Measurements from ENCODE around the gene CADPS.

Gene CADPS

DNA sequence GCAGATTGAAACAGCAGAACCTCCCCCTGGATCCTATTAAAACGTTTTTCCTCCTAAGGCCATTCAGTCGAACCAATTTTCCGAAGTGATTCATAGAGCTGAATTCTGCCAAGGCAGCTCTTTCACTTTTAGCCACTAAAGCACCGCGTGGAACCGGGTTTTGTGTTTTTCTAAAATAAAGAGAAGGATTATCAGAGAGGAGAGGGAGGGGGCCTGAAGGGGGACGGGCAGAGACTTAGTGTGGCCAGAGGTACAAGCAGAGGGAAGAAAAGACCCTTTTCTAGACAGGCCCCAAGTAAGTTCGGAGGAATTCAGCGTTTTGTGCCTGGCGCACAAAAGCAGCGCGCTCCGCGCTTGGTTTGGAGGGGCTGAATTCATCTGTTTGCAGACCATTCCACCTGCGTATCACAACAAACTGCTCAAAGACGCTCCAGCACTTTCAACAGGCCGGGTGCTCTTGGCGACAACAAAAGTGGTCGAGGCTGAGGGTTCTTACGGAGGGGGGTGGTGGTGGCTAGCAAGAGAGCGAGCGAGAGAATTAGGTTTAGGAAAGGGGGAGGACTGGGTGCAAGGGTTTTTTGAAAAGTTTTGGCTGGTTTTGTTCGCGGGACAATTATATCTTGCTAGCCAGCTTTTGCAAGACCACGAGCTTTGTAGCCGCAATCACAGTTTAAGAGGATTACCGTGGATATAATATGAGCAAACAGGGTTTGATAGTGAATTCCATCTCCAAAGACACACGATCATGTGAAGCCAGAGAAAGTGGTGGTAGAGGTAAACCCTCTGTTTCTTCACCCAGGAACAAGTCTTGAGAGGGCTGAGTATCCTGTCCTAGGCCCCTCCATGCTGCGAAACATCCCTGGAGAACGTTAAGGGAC lies 500.6 kb downstream of the CADPS start:
- ATAC-seq = peak; percentile 18; the same call in 1 of the 3 replicates
- TF ChIP-seq, protein P1, sequence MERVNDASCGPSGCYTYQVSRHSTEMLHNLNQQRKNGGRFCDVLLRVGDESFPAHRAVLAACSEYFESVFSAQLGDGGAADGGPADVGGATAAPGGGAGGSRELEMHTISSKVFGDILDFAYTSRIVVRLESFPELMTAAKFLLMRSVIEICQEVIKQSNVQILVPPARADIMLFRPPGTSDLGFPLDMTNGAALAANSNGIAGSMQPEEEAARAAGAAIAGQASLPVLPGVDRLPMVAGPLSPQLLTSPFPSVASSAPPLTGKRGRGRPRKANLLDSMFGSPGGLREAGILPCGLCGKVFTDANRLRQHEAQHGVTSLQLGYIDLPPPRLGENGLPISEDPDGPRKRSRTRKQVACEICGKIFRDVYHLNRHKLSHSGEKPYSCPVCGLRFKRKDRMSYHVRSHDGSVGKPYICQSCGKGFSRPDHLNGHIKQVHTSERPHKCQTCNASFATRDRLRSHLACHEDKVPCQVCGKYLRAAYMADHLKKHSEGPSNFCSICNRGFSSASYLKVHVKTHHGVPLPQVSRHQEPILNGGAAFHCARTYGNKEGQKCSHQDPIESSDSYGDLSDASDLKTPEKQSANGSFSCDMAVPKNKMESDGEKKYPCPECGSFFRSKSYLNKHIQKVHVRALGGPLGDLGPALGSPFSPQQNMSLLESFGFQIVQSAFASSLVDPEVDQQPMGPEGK (CRISPR knock-in tag; IDR thresholded peaks at IDR 0.05; ENCODE audit: borderline replicate concordance) = no peak
- TF ChIP-seq TOX (CRISPR knock-in tag; IDR thresholded peaks at IDR 0.05; ENCODE audit: borderline replicate concordance) (no peak), ISL1 (CRISPR knock-in tag; IDR thresholded peaks at IDR 0.05) (no peak), ESRRG (CRISPR knock-in tag; IDR thresholded peaks at IDR 0.05) (no peak), OSR1 (CRISPR knock-in tag; IDR thresholded peaks at IDR 0.05) (no peak), ARNTL (CRISPR knock-in tag; IDR thresholded peaks at IDR 0.05; ENCODE audit: borderline replicate concordance, low read depth) (no peak), ZNF8 (CRISPR knock-in tag; IDR thresholded peaks at IDR 0.05) (no peak), RARB (CRISPR knock-in tag; IDR thresholded peaks at IDR 0.05) (no peak), BACH2 (CRISPR knock-in tag; IDR thresholded peaks at IDR 0.05; ENCODE audit: borderline replicate concordance) (no peak)
- TF ChIP-seq, protein P2, sequence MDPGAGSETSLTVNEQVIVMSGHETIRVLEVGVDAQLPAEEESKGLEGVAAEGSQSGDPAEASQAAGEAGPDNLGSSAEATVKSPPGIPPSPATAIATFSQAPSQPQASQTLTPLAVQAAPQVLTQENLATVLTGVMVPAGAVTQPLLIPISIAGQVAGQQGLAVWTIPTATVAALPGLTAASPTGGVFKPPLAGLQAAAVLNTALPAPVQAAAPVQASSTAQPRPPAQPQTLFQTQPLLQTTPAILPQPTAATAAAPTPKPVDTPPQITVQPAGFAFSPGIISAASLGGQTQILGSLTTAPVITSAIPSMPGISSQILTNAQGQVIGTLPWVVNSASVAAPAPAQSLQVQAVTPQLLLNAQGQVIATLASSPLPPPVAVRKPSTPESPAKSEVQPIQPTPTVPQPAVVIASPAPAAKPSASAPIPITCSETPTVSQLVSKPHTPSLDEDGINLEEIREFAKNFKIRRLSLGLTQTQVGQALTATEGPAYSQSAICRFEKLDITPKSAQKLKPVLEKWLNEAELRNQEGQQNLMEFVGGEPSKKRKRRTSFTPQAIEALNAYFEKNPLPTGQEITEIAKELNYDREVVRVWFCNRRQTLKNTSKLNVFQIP (CRISPR knock-in tag; IDR thresholded peaks at IDR 0.05; ENCODE audit: borderline replicate concordance, low read depth) = no peak
- TF ChIP-seq, protein P3, sequence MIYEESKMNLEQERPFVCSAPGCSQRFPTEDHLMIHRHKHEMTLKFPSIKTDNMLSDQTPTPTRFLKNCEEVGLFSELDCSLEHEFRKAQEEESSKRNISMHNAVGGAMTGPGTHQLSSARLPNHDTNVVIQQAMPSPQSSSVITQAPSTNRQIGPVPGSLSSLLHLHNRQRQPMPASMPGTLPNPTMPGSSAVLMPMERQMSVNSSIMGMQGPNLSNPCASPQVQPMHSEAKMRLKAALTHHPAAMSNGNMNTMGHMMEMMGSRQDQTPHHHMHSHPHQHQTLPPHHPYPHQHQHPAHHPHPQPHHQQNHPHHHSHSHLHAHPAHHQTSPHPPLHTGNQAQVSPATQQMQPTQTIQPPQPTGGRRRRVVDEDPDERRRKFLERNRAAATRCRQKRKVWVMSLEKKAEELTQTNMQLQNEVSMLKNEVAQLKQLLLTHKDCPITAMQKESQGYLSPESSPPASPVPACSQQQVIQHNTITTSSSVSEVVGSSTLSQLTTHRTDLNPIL (CRISPR knock-in tag; IDR thresholded peaks at IDR 0.05; ENCODE audit: low read depth) = no peak

DNA sequence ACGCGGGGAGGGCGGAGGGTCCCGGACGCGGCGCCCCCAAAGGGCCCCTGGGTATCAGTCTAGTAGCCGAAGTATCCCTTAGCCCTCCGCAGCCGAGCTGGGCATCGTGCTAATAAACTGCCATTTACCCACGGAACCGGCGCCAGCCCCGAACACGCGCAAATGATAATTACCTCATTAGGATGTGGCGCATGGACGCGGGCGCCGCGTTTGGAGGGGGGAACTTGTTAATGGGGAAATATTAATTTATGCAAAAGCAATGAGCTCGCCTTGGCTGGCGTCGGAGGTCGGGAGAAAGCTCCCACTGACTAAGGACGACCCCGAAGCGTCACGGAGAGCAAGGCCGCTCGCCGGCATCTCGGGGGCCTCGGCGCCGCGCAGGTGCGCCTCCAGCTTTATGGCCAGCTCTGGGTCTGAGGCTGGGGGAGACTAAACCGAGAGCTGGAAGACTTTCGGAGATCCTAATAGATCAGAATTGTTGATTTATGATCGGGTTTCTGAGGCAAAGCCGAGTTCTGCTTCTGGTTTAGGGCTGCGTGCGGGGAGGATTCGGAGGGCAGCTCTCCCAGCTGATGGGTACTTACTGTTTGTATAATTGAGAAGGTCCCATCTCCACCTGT lies 501.4 kb downstream of the CADPS start:
- no peak for ATAC-seq
- TF ChIP-seq, protein P3 (CRISPR knock-in tag; IDR thresholded peaks at IDR 0.05; ENCODE audit: low read depth) = no peak
- TF ChIP-seq ZFP3 (CRISPR knock-in tag; IDR thresholded peaks at IDR 0.05) = no peak
- no peak for TF ChIP-seq PPARA (CRISPR knock-in tag; IDR thresholded peaks at IDR 0.05; ENCODE audit: borderline replicate concordance)
- no peak for TF ChIP-seq ZNF70 (CRISPR knock-in tag; IDR thresholded peaks at IDR 0.05)
- no peak for TF ChIP-seq CSDC2 (CRISPR knock-in tag; IDR thresholded peaks at IDR 0.05)
- TF ChIP-seq GLIS3 (CRISPR knock-in tag; IDR thresholded peaks at IDR 0.05) = no peak
- TF ChIP-seq ZNF565 (CRISPR knock-in tag; conservative IDR thresholded peaks at IDR 0.05; ENCODE audit: low read depth) = no peak
- no peak for TF ChIP-seq ISL1 (CRISPR knock-in tag; IDR thresholded peaks at IDR 0.05)
- no peak for TF ChIP-seq ZNF8 (CRISPR knock-in tag; IDR thresholded peaks at IDR 0.05)
- TF ChIP-seq, protein P4, sequence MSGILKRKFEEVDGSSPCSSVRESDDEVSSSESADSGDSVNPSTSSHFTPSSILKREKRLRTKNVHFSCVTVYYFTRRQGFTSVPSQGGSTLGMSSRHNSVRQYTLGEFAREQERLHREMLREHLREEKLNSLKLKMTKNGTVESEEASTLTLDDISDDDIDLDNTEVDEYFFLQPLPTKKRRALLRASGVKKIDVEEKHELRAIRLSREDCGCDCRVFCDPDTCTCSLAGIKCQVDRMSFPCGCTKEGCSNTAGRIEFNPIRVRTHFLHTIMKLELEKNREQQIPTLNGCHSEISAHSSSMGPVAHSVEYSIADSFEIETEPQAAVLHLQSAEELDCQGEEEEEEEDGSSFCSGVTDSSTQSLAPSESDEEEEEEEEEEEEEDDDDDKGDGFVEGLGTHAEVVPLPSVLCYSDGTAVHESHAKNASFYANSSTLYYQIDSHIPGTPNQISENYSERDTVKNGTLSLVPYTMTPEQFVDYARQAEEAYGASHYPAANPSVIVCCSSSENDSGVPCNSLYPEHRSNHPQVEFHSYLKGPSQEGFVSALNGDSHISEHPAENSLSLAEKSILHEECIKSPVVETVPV (CRISPR knock-in tag; IDR thresholded peaks at IDR 0.05) = no peak
- TF ChIP-seq ARNTL (CRISPR knock-in tag; IDR thresholded peaks at IDR 0.05; ENCODE audit: borderline replicate concordance, low read depth) = no peak
- no peak for TF ChIP-seq RARB (CRISPR knock-in tag; IDR thresholded peaks at IDR 0.05)
- TF ChIP-seq, protein P2 (CRISPR knock-in tag; IDR thresholded peaks at IDR 0.05; ENCODE audit: borderline replicate concordance, low read depth) = no peak
- TF ChIP-seq, protein P5, sequence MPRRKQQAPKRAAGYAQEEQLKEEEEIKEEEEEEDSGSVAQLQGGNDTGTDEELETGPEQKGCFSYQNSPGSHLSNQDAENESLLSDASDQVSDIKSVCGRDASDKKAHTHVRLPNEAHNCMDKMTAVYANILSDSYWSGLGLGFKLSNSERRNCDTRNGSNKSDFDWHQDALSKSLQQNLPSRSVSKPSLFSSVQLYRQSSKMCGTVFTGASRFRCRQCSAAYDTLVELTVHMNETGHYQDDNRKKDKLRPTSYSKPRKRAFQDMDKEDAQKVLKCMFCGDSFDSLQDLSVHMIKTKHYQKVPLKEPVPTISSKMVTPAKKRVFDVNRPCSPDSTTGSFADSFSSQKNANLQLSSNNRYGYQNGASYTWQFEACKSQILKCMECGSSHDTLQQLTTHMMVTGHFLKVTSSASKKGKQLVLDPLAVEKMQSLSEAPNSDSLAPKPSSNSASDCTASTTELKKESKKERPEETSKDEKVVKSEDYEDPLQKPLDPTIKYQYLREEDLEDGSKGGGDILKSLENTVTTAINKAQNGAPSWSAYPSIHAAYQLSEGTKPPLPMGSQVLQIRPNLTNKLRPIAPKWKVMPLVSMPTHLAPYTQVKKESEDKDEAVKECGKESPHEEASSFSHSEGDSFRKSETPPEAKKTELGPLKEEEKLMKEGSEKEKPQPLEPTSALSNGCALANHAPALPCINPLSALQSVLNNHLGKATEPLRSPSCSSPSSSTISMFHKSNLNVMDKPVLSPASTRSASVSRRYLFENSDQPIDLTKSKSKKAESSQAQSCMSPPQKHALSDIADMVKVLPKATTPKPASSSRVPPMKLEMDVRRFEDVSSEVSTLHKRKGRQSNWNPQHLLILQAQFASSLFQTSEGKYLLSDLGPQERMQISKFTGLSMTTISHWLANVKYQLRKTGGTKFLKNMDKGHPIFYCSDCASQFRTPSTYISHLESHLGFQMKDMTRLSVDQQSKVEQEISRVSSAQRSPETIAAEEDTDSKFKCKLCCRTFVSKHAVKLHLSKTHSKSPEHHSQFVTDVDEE (CRISPR knock-in tag; IDR thresholded peaks at IDR 0.05) = no peak
- no peak for TF ChIP-seq SNAI2 (CRISPR knock-in tag; IDR thresholded peaks at IDR 0.05)
- TF ChIP-seq ZC3H10 (CRISPR knock-in tag; IDR thresholded peaks at IDR 0.05) = no peak
- no peak for TF ChIP-seq ZFP30 (CRISPR knock-in tag; IDR thresholded peaks at IDR 0.05)
- TF ChIP-seq, protein P1 (CRISPR knock-in tag; IDR thresholded peaks at IDR 0.05; ENCODE audit: borderline replicate concordance) = no peak
- TF ChIP-seq OSR1 (CRISPR knock-in tag; IDR thresholded peaks at IDR 0.05) = no peak
